ENCODE results near the gene SLC35F3.

The SLC35F3 gene

GRCh38 chr1:234127026-234127671 is 222.7 kb downstream of the SLC35F3 start:
- no peak for DNase-seq (ENCODE audit: low read depth, low spot score)
- no peak for TF ChIP-seq CTCF (IDR thresholded peaks at IDR 0.05; ENCODE audit: insufficient read depth, low read length, missing control alignments)
- H3K4me3 ChIP-seq (ENCODE audit: low read depth, low read length), result no peak overlapping the region
- ChIA-PET POLR2A (no interaction called here), CTCF (interaction anchor here (1.0 kb wide), 1 partner anchor 12 kb away, joined by 3 read pairs; no protein-coding TSS in a partner anchor)

- ChIA-PET CTCF (interaction anchor here (1.0 to 1.2 kb wide), 2 partner anchors 19 to 177 kb away, joined by 4 to 5 read pairs; no protein-coding TSS in a partner anchor), POLR2A (no interaction called here)
- H3K4me3 ChIP-seq (ENCODE audit: low read depth, low read length), result no peak overlapping the region
- no peak for DNase-seq (ENCODE audit: low read depth, low spot score)
- no peak for TF ChIP-seq CTCF (IDR thresholded peaks at IDR 0.05; ENCODE audit: insufficient read depth, low read length, missing control alignments)
These were observed 228.3 kb downstream of the SLC35F3 start for GRCh38 chr1:234132795-234133194.

- H3K4me3 ChIP-seq (ENCODE audit: low read depth, low read length), result no peak overlapping the region
- no peak for TF ChIP-seq CTCF (IDR thresholded peaks at IDR 0.05; ENCODE audit: insufficient read depth, low read length, missing control alignments)
- POLR2A ChIA-PET, result no interaction called here
- CTCF ChIA-PET, result no interaction called here
- DNase-seq (ENCODE audit: low read depth, low spot score), result no peak
These were observed 230.4 kb downstream of the SLC35F3 start for GRCh38 chr1:234134878-234135277.

- CTCF ChIA-PET, result no interaction called here
- no peak overlapping the region for H3K4me3 ChIP-seq (ENCODE audit: low read depth, low read length)
- TF ChIP-seq CTCF (IDR thresholded peaks at IDR 0.05; ENCODE audit: insufficient read depth, low read length, missing control alignments), result no peak
- POLR2A ChIA-PET, result no interaction called here
- no peak for DNase-seq (ENCODE audit: low read depth, low spot score)
These were observed 231.0 kb downstream of the SLC35F3 start for GRCh38 chr1:234135501-234135900.

GRCh38 chr1:234136073-234136472 is 231.6 kb downstream of the SLC35F3 start:
- no peak overlapping the region for H3K4me3 ChIP-seq (ENCODE audit: low read depth, low read length)
- no peak for TF ChIP-seq CTCF (IDR thresholded peaks at IDR 0.05; ENCODE audit: insufficient read depth, low read length, missing control alignments)
- CTCF ChIA-PET, result no interaction called here
- DNase-seq (ENCODE audit: low read depth, low spot score), result no peak
- POLR2A ChIA-PET, result no interaction called here

- TF ChIP-seq CTCF (IDR thresholded peaks at IDR 0.05; ENCODE audit: insufficient read depth, low read length, missing control alignments), result no peak
- DNase-seq (ENCODE audit: low read depth, low spot score), result no peak
- no peak overlapping the region for H3K4me3 ChIP-seq (ENCODE audit: low read depth, low read length)
- POLR2A ChIA-PET, result no interaction called here
- CTCF ChIA-PET, result no interaction called here
These were observed 235.5 kb downstream of the SLC35F3 start for GRCh38 chr1:234139966-234140365.
